GM19023 (cell line): ENCODE measurements around the gene SLC35A4.
"Not testable (repeated sequence)": the region's sequence is repeated elsewhere in the genome, so short reads cannot be mapped to it uniquely, and the experiment has no call there.

Source experiments
- ATAC-seq: cut with Tn5 transposase; IDR thresholded peaks from one replicate; pipeline ENCODE4 v1.9.1; 2021; ENCODE audit warnings: mild to moderate bottlenecking, moderate library complexity; ENCODE audit not compliant: unreplicated experiment

Gene SLC35A4

GRCh38 chr5:140557965-140558364 is 6.7 kb upstream of the SLC35A4 start:
- no peak for ATAC-seq

GRCh38 chr5:140558542-140558941 is 6.1 kb upstream of the SLC35A4 start:
- no peak for ATAC-seq

GRCh38 chr5:140560227-140560626 is 4.4 kb upstream of the SLC35A4 start:
- no peak for ATAC-seq

GRCh38 chr5:140561753-140562523 is 2.7 kb upstream of the SLC35A4 start:
- no peak for ATAC-seq

GRCh38 chr5:140563596-140563995 is 1.0 kb upstream of the SLC35A4 start:
- ATAC-seq = no peak

- no peak for ATAC-seq
Observed at GRCh38 chr5:140565024-140565779, 574 bp downstream of the SLC35A4 start.

GRCh38 chr5:140565780-140566095 is 1.1 kb downstream of the SLC35A4 start:
- ATAC-seq = no peak

- no peak for ATAC-seq
Observed at GRCh38 chr5:140566665-140567064, 2.0 kb downstream of the SLC35A4 start.

GRCh38 chr5:140567136-140567818 is 2.6 kb downstream of the SLC35A4 start:
- ATAC-seq = no peak

- no peak for ATAC-seq
Observed at GRCh38 chr5:140567871-140568270, 3.2 kb downstream of the SLC35A4 start.

GRCh38 chr5:140568443-140569063 is 3.9 kb downstream of the SLC35A4 start:
- no peak for ATAC-seq

- ATAC-seq = no peak
Observed at GRCh38 chr5:140569197-140569596, 4.6 kb downstream of the SLC35A4 start.

- no peak for ATAC-seq
Observed at GRCh38 chr5:140570058-140570457, 5.4 kb downstream of the SLC35A4 start.

- ATAC-seq = no peak
Observed at GRCh38 chr5:140570488-140570887, 5.9 kb downstream of the SLC35A4 start.

- ATAC-seq = no peak
Observed at GRCh38 chr5:140571105-140571504, 6.5 kb downstream of the SLC35A4 start.

GRCh38 chr5:140573683-140574082 is 9.1 kb downstream of the SLC35A4 start:
- no peak for ATAC-seq

- ATAC-seq = no peak
Observed at GRCh38 chr5:140574165-140574564, 9.5 kb downstream of the SLC35A4 start.

- ATAC-seq = no peak
Observed at GRCh38 chr5:140575309-140575708, 10.7 kb downstream of the SLC35A4 start.

- ATAC-seq = no peak
Observed at GRCh38 chr5:140576776-140577201, 12.2 kb downstream of the SLC35A4 start.

GRCh38 chr5:140579188-140579747 is 14.6 kb downstream of the SLC35A4 start:
- ATAC-seq = not testable (repeated sequence)

- ATAC-seq = no peak
Observed at GRCh38 chr5:140587495-140587894, 22.9 kb downstream of the SLC35A4 start.
